GM12873 (cell line): ENCODE results near the gene PEX7.

Experiments used
- CTCF ChIP-seq: IDR thresholded peaks from 2 replicates; pipeline ENCODE4 v1.5.1; 2012; ENCODE audit warnings: low read depth, mild to moderate bottlenecking, moderate library complexity, low read length, control low read depth; ENCODE audit not compliant: insufficient read depth; ENCODE audit errors: missing control alignments

Gene PEX7

GRCh38 chr6:136792410-136793262 lies 29.8 kb upstream of the PEX7 start, which contains the start of gene MAP3K5:
Gene MAP3K5 (minus strand): TSS chr6:136792477. CDS start chr6:136792157, 320 bp downstream.
- peak; percentile 86 for TF ChIP-seq CTCF

- TF ChIP-seq CTCF = no peak
Measured at GRCh38 chr6:136793363-136793762, 29.0 kb upstream of the PEX7 start.

GRCh38 chr6:136795386-136795785 lies 27.0 kb upstream of the PEX7 start:
- TF ChIP-seq CTCF = no peak

GRCh38 chr6:136795996-136796395 lies 26.4 kb upstream of the PEX7 start:
- no peak for TF ChIP-seq CTCF

- no peak for TF ChIP-seq CTCF
Measured at GRCh38 chr6:136798044-136798443, 24.3 kb upstream of the PEX7 start.

GRCh38 chr6:136801581-136801980 lies 20.8 kb upstream of the PEX7 start:
- no peak for TF ChIP-seq CTCF

GRCh38 chr6:136803608-136804007 lies 18.8 kb upstream of the PEX7 start:
- TF ChIP-seq CTCF = no peak
